ENCODE data around the gene NCR3LG1. TPM values are rescaled to one million over a fixed set of nuclear protein-coding genes. Genes with fewer than 3 reads are reported as not detected.
"Not testable (repeated sequence)": the region's sequence is repeated elsewhere in the genome, so short reads cannot be mapped to it uniquely, and the experiment has no call there.

The NCR3LG1 gene
- polyA plus RNA-seq, 1 donor (not counting 4 experiments of a cell fraction or from before 2014, with no cell fraction given): 3.9 TPM

- FAIRE-seq: no peak
- H3K9me3 ChIP-seq (ENCODE audit: control insufficient read depth, low read depth, low read length): no peaks in the 10 kb centered on the region
- dilution Hi-C loops (cut with MboI; ENCODE audit: extremely low pct_ligation_motif_present, low sequenced_read_pairs): no loop called here
- no peaks in the 10 kb centered on the region for H3K9me1 ChIP-seq (ENCODE audit: control insufficient read depth, extremely low read depth, insufficient read depth, low read length)
- no peak for DNase-seq (ENCODE audit: low read depth, low spot score)
- H3K9ac ChIP-seq (ENCODE audit: control insufficient read depth, extremely low read depth, insufficient read depth, low read length): no peak overlapping the region
- no peak overlapping the region for H2AFZ ChIP-seq (ENCODE audit: control insufficient read depth, low read length)
- no peaks in the 10 kb centered on the region for H3K36me3 ChIP-seq (ENCODE audit: control insufficient read depth in 2 of 2, extremely low read depth in 1 of 2, insufficient read depth in 2 of 2, low read length in 2 of 2)
- no peaks in the 10 kb centered on the region for H4K20me1 ChIP-seq (ENCODE audit: control insufficient read depth, extremely low read depth, insufficient read depth, low read length)
- H3K27me3 ChIP-seq (ENCODE audit: control insufficient read depth, extremely low read depth, insufficient read depth, low read length): peaks cover 18% of the 10 kb centered on the region
- H3K79me2 ChIP-seq (ENCODE audit: control insufficient read depth, insufficient read depth, low read length): no peaks in the 10 kb centered on the region
- H3K27ac ChIP-seq (ENCODE audit: control insufficient read depth, insufficient read depth, low read length): no peak overlapping the region
- TF ChIP-seq CTCF (optimal IDR thresholded peaks at IDR 0.05 in 1 of 3, IDR thresholded peaks at IDR 0.05 in 1 of 3, conservative IDR thresholded peaks at IDR 0.05 in 1 of 3; ENCODE audit: extremely low read depth in 1 of 3, insufficient read depth in 2 of 3, low read length in 3 of 3) (no peak), EZH2 (IDR thresholded peaks at IDR 0.05; ENCODE audit: low read length) (no peak)
- no peak overlapping the region for H3K4me2 ChIP-seq (ENCODE audit: control insufficient read depth, extremely low read depth, insufficient read depth, low read depth, low read length)
- H3K4me1 ChIP-seq (ENCODE audit: control insufficient read depth, extremely low read depth, insufficient read depth, low read length): no peaks in the 10 kb centered on the region
- no peak overlapping the region for H3K4me3 ChIP-seq (ENCODE audit: control insufficient read depth in 2 of 3, extremely low read depth in 1 of 3, insufficient read depth in 2 of 3, low read depth in 1 of 3, low read length in 3 of 3)
Observed at GRCh38 chr11:17421781-17422180, 70.2 kb downstream of the NCR3LG1 start.

GRCh38 chr11:17423533-17424310 is 72.1 kb downstream of the NCR3LG1 start:
- Histone ChIP-seq H3K4me3 (ENCODE audit: control insufficient read depth in 2 of 3, extremely low read depth in 1 of 3, insufficient read depth in 2 of 3, low read depth in 1 of 3, low read length in 3 of 3) (no peak overlapping the region), H4K20me1 (ENCODE audit: control insufficient read depth, extremely low read depth, insufficient read depth, low read length) (no peaks in the 10 kb centered on the region), H3K27me3 (ENCODE audit: control insufficient read depth, extremely low read depth, insufficient read depth, low read length) (peaks cover 19% of the 10 kb centered on the region), H3K27ac (ENCODE audit: control insufficient read depth, insufficient read depth, low read length) (no peak overlapping the region), H3K9ac (ENCODE audit: control insufficient read depth, extremely low read depth, insufficient read depth, low read length) (no peak overlapping the region), H3K9me3 (ENCODE audit: control insufficient read depth, low read depth, low read length) (no peaks in the 10 kb centered on the region), H2AFZ (ENCODE audit: control insufficient read depth, low read length) (no peak overlapping the region), H3K36me3 (ENCODE audit: control insufficient read depth in 2 of 2, extremely low read depth in 1 of 2, insufficient read depth in 2 of 2, low read length in 2 of 2) (no peaks in the 10 kb centered on the region), H3K4me2 (ENCODE audit: control insufficient read depth, extremely low read depth, insufficient read depth, low read depth, low read length) (no peak overlapping the region), H3K79me2 (ENCODE audit: control insufficient read depth, insufficient read depth, low read length) (no peaks in the 10 kb centered on the region), H3K9me1 (ENCODE audit: control insufficient read depth, extremely low read depth, insufficient read depth, low read length) (no peaks in the 10 kb centered on the region), H3K4me1 (ENCODE audit: control insufficient read depth, extremely low read depth, insufficient read depth, low read length) (no peaks in the 10 kb centered on the region)
- no peak for DNase-seq (ENCODE audit: low read depth, low spot score)
- TF ChIP-seq EZH2 (IDR thresholded peaks at IDR 0.05; ENCODE audit: low read length) (no peak), CTCF (optimal IDR thresholded peaks at IDR 0.05 in 1 of 3, IDR thresholded peaks at IDR 0.05 in 1 of 3, conservative IDR thresholded peaks at IDR 0.05 in 1 of 3; ENCODE audit: extremely low read depth in 1 of 3, insufficient read depth in 2 of 3, low read length in 3 of 3) (no peak)
- dilution Hi-C loops (cut with MboI; ENCODE audit: extremely low pct_ligation_motif_present, low sequenced_read_pairs): no loop called here
- FAIRE-seq: no peak

- H3K9me1 ChIP-seq (ENCODE audit: control insufficient read depth, extremely low read depth, insufficient read depth, low read length); H3K36me3 ChIP-seq (ENCODE audit: control insufficient read depth in 2 of 2, extremely low read depth in 1 of 2, insufficient read depth in 2 of 2, low read length in 2 of 2); H4K20me1 ChIP-seq (ENCODE audit: control insufficient read depth, extremely low read depth, insufficient read depth, low read length); H3K27ac ChIP-seq (ENCODE audit: control insufficient read depth, insufficient read depth, low read length); H3K27me3 ChIP-seq (ENCODE audit: control insufficient read depth, extremely low read depth, insufficient read depth, low read length); H3K9ac ChIP-seq (ENCODE audit: control insufficient read depth, extremely low read depth, insufficient read depth, low read length); FAIRE-seq; H3K4me2 ChIP-seq (ENCODE audit: control insufficient read depth, extremely low read depth, insufficient read depth, low read depth, low read length); H2AFZ ChIP-seq (ENCODE audit: control insufficient read depth, low read length); H3K79me2 ChIP-seq (ENCODE audit: control insufficient read depth, insufficient read depth, low read length); dilution Hi-C loops (cut with MboI; ENCODE audit: extremely low pct_ligation_motif_present, low sequenced_read_pairs); H3K9me3 ChIP-seq (ENCODE audit: control insufficient read depth, low read depth, low read length); DNase-seq (ENCODE audit: low read depth, low spot score); H3K4me3 ChIP-seq (ENCODE audit: control insufficient read depth in 2 of 3, extremely low read depth in 1 of 3, insufficient read depth in 2 of 3, low read depth in 1 of 3, low read length in 3 of 3); H3K4me1 ChIP-seq (ENCODE audit: control insufficient read depth, extremely low read depth, insufficient read depth, low read length): not testable (repeated sequence)
Observed at GRCh38 chr11:17426233-17426632, 74.6 kb downstream of the NCR3LG1 start.

Data from keratinocyte (primary cell).